ENCODE data around the gene RALA. TPM values are rescaled to one million over a fixed set of nuclear protein-coding genes. Genes with fewer than 3 reads are reported as not detected.

The RALA gene
- total RNA-seq, 1 experiment from 2014 or later, result 27.3 TPM

DNA sequence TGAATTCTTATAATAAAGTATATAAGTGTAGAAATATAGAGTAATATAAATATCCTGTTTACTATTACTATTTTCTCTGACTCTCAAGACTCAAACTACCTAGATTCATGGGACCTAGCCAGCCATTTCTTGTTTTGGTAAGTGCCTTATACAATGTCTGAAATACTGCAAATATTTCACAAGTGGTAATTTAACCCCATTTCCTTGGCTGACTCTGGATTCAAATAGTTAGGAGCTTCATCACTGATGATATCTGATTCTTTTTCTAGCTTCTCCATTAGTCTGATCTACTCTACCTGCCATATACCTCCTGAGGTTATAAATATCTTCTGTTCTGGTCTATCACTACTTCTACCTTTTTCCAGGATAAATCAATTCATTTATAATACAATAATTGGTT is 6.4 kb upstream of the RALA start:
- no peak overlapping the region for H2AFZ ChIP-seq (ENCODE audit: low read depth, low read length, poor library complexity, severe bottlenecking)
- H3K9me2 ChIP-seq (ENCODE audit: insufficient read depth), result no peaks in the 10 kb centered on the region
- intact Hi-C loops (cut with micrococcal nuclease), result no loop called here
- no peaks in the 10 kb centered on the region for H3K36me3 ChIP-seq (ENCODE audit: control insufficient read depth in 1 of 2, insufficient read depth in 2 of 2, low read length in 2 of 2)
- H3K9ac ChIP-seq (ENCODE audit: low read length), result no peak overlapping the region
- 0 out of 2 replicates have a peak, but pooled peaks cover 3% of the 10 kb centered on the region for H3K79me2 ChIP-seq (ENCODE audit: insufficient read depth, low read length)
- no peaks in the 10 kb centered on the region for H4K20me1 ChIP-seq (ENCODE audit: insufficient read depth)
- no peak overlapping the region for H3K4me3 ChIP-seq (replicated peaks in 1 of 2; ENCODE audit: low read depth in 1 of 2, low read length in 2 of 2)
- CTCF ChIA-PET, result no interaction called here
- H3K27ac ChIP-seq (ENCODE audit: low read depth, low read length), result no peak overlapping the region
- no peaks in the 10 kb centered on the region for H3K27me3 ChIP-seq (ENCODE audit: insufficient read depth, low read length)
- BruUV-seq (replicated peaks), result no TSS peak
- no peak overlapping the region for H3K4me2 ChIP-seq (ENCODE audit: low read length)
- RAD21 ChIA-PET (ENCODE audit: low non-redundant PET in 1 of 2, low total read pairs in 2 of 2, uncharacterized antibody in 2 of 2, unreplicated experiment in 2 of 2), result no interaction called here
- DNase-seq (ENCODE audit: low read depth, low spot score) (no peak), ATAC-seq (no peak)
- H3K9me3 ChIP-seq (ENCODE audit: control insufficient read depth in 1 of 2, insufficient read depth in 1 of 2, low read depth in 1 of 2, low read length in 2 of 2), result no peaks in the 10 kb centered on the region
- peaks cover 4 to 5% of the 10 kb centered on the region in 2 experiments; a peak in 3 of 4 replicates for H3K4me1 ChIP-seq (ENCODE audit: control insufficient read depth in 1 of 2, insufficient read depth in 2 of 2, low read length in 2 of 2)
- TF ChIP-seq EZH2 (IDR thresholded peaks at IDR 0.05) (no peak), POLR2A (IDR thresholded peaks at IDR 0.05; ENCODE audit: borderline replicate concordance, extremely low read depth, insufficient read depth, insufficient read length) (no peak), CEBPB (IDR thresholded peaks at IDR 0.05; ENCODE audit: low read depth) (no peak), FOSL1 (IDR thresholded peaks at IDR 0.05; ENCODE audit: low read depth) (no peak), SP1 (IDR thresholded peaks at IDR 0.05; ENCODE audit: low read depth) (no peak)
- POLR2A ChIA-PET, result no interaction called here

- ATAC-seq (no peak), DNase-seq (ENCODE audit: low read depth, low spot score) (no peak)
- POLR2A ChIA-PET, result no interaction called here
- no peaks in the 10 kb centered on the region for H3K27me3 ChIP-seq (ENCODE audit: insufficient read depth, low read length)
- no peaks in the 10 kb centered on the region for H3K9me2 ChIP-seq (ENCODE audit: insufficient read depth)
- BruUV-seq (replicated peaks), result no TSS peak
- intact Hi-C loops (cut with micrococcal nuclease), result no loop called here
- peaks cover 4 to 11% of the 10 kb centered on the region in 2 experiments; a peak in 3 of 4 replicates for H3K4me1 ChIP-seq (ENCODE audit: control insufficient read depth in 1 of 2, insufficient read depth in 2 of 2, low read length in 2 of 2)
- CTCF ChIA-PET, result no interaction called here
- H3K9ac ChIP-seq (ENCODE audit: low read length), result no peak overlapping the region
- peaks cover 13% of the 10 kb centered on the region; the same call in 1 of the 2 replicates for H3K79me2 ChIP-seq (ENCODE audit: insufficient read depth, low read length)
- no peaks in the 10 kb centered on the region for H4K20me1 ChIP-seq (ENCODE audit: insufficient read depth)
- RAD21 ChIA-PET (ENCODE audit: low non-redundant PET in 1 of 2, low total read pairs in 2 of 2, uncharacterized antibody in 2 of 2, unreplicated experiment in 2 of 2), result no interaction called here
- H3K36me3 ChIP-seq (ENCODE audit: control insufficient read depth in 1 of 2, insufficient read depth in 2 of 2, low read length in 2 of 2), result no peaks in the 10 kb centered on the region
- no peak overlapping the region for H3K4me3 ChIP-seq (replicated peaks in 1 of 2; ENCODE audit: low read depth in 1 of 2, low read length in 2 of 2)
- no peak overlapping the region for H3K27ac ChIP-seq (ENCODE audit: low read depth, low read length)
- H3K4me2 ChIP-seq (ENCODE audit: low read length), result no peak overlapping the region
- no peaks in the 10 kb centered on the region for H3K9me3 ChIP-seq (ENCODE audit: control insufficient read depth in 1 of 2, insufficient read depth in 1 of 2, low read depth in 1 of 2, low read length in 2 of 2)
- no peak overlapping the region for H2AFZ ChIP-seq (ENCODE audit: low read depth, low read length, poor library complexity, severe bottlenecking)
- TF ChIP-seq, protein P1, sequence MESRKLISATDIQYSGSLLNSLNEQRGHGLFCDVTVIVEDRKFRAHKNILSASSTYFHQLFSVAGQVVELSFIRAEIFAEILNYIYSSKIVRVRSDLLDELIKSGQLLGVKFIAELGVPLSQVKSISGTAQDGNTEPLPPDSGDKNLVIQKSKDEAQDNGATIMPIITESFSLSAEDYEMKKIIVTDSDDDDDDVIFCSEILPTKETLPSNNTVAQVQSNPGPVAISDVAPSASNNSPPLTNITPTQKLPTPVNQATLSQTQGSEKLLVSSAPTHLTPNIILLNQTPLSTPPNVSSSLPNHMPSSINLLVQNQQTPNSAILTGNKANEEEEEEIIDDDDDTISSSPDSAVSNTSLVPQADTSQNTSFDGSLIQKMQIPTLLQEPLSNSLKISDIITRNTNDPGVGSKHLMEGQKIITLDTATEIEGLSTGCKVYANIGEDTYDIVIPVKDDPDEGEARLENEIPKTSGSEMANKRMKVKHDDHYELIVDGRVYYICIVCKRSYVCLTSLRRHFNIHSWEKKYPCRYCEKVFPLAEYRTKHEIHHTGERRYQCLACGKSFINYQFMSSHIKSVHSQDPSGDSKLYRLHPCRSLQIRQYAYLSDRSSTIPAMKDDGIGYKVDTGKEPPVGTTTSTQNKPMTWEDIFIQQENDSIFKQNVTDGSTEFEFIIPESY (IDR thresholded peaks at IDR 0.05; ENCODE audit: extremely low read depth, insufficient replicate concordance, low read length), result no peak
- TF ChIP-seq TCF7L2 (IDR thresholded peaks at IDR 0.05; ENCODE audit: borderline replicate concordance, extremely low read depth, insufficient read depth, insufficient read length), result no peak
- no peak for TF ChIP-seq JUND (IDR thresholded peaks at IDR 0.05)
- TF ChIP-seq POLR2A (IDR thresholded peaks at IDR 0.05; ENCODE audit: borderline replicate concordance, extremely low read depth, insufficient read depth, insufficient read length), result no peak
- TF ChIP-seq FOSL1 (IDR thresholded peaks at IDR 0.05; ENCODE audit: low read depth), result no peak
- no peak for TF ChIP-seq MAX (IDR thresholded peaks at IDR 0.05)
- no peak for TF ChIP-seq SP1 (IDR thresholded peaks at IDR 0.05; ENCODE audit: low read depth)
- TF ChIP-seq ZFX (IDR thresholded peaks at IDR 0.05), result no peak
- TF ChIP-seq EGR1 (IDR thresholded peaks at IDR 0.05; ENCODE audit: low read depth), result no peak
- TF ChIP-seq, protein P2, sequence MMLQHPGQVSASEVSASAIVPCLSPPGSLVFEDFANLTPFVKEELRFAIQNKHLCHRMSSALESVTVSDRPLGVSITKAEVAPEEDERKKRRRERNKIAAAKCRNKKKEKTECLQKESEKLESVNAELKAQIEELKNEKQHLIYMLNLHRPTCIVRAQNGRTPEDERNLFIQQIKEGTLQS (IDR thresholded peaks at IDR 0.05), result no peak
- TF ChIP-seq, protein P3, sequence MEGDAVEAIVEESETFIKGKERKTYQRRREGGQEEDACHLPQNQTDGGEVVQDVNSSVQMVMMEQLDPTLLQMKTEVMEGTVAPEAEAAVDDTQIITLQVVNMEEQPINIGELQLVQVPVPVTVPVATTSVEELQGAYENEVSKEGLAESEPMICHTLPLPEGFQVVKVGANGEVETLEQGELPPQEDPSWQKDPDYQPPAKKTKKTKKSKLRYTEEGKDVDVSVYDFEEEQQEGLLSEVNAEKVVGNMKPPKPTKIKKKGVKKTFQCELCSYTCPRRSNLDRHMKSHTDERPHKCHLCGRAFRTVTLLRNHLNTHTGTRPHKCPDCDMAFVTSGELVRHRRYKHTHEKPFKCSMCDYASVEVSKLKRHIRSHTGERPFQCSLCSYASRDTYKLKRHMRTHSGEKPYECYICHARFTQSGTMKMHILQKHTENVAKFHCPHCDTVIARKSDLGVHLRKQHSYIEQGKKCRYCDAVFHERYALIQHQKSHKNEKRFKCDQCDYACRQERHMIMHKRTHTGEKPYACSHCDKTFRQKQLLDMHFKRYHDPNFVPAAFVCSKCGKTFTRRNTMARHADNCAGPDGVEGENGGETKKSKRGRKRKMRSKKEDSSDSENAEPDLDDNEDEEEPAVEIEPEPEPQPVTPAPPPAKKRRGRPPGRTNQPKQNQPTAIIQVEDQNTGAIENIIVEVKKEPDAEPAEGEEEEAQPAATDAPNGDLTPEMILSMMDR (IDR thresholded peaks at IDR 0.05 in 2 of 3, conservative IDR thresholded peaks at IDR 0.05 in 1 of 3; ENCODE audit: borderline replicate concordance in 1 of 3, insufficient read depth in 1 of 3, low read depth in 2 of 3, low read length in 2 of 3), result no peak
- no peak for TF ChIP-seq ZNF274 (IDR thresholded peaks at IDR 0.05; ENCODE audit: low read depth, low read length)
- TF ChIP-seq CEBPB (IDR thresholded peaks at IDR 0.05; ENCODE audit: low read depth), result no peak
- no peak for TF ChIP-seq SRF (IDR thresholded peaks at IDR 0.05; ENCODE audit: low read depth)
- TF ChIP-seq EZH2 (IDR thresholded peaks at IDR 0.05), result no peak
Measured at GRCh38 chr7:39618868-39619267, 4.5 kb upstream of the RALA start.
